Neuronal stem cell (in vitro differentiated cells): ENCODE data around the gene ABCA7.

Experiments used
- DNase-seq: peaks from one replicate; pipeline ENCODE4 v3.0.0-alpha.2; 2013; ENCODE audit warnings: low spot score
- H2AFZ ChIP-seq: one replicate; pipeline ENCODE4 v1.6.1; 2013; ENCODE audit warnings: mild to moderate bottlenecking, low read length, inconsistent platforms
- H2AK5ac ChIP-seq: 2 replicates; pipeline ENCODE4 v1.6.1; 2013; ENCODE audit warnings: low read depth, mild to moderate bottlenecking, inconsistent platforms, low read length, moderate library complexity, mixed read lengths
- H2BK120ac ChIP-seq: 2 replicates; pipeline ENCODE4 v1.6.1; 2013; ENCODE audit warnings: low read depth, mild to moderate bottlenecking, inconsistent platforms, low read length, moderate library complexity, mixed read lengths
- H2BK12ac ChIP-seq: one replicate; pipeline ENCODE4 v1.6.1; 2013; ENCODE audit warnings: low read length, inconsistent platforms
- H2BK15ac ChIP-seq: 2 replicates; pipeline ENCODE4 v1.6.1; 2013; ENCODE audit warnings: mild to moderate bottlenecking, low read length, inconsistent platforms, mixed read lengths
- H2BK5ac ChIP-seq: one replicate; pipeline ENCODE4 v1.6.1; 2013; ENCODE audit warnings: inconsistent platforms, mild to moderate bottlenecking, low read length, moderate library complexity
- H3K14ac ChIP-seq: one replicate; pipeline ENCODE4 v1.6.1; 2013; ENCODE audit warnings: low read length, inconsistent platforms
- H3K18ac ChIP-seq: 2 replicates; pipeline ENCODE4 v1.6.1; 2013; ENCODE audit warnings: low read length, inconsistent platforms
- H3K23ac ChIP-seq: 2 replicates; pipeline ENCODE4 v1.6.1; 2013; ENCODE audit warnings: low read depth, mild to moderate bottlenecking, mixed read lengths, low read length, inconsistent platforms; ENCODE audit not compliant: poor library complexity
- H3K27ac ChIP-seq: replicated peaks from 3 replicates; pipeline ENCODE4 v1.5.1; 2013; ENCODE audit warnings: low read length, inconsistent platforms
- H3K27me3 ChIP-seq, 3 experiments: 2 replicates each; pipeline ENCODE4 v1.6.1; 2013; ENCODE audit warnings: low read length in 3 of 3, mild to moderate bottlenecking in 2 of 3, inconsistent platforms in 1 of 3, low read depth in 1 of 3, mixed read lengths in 1 of 3, moderate library complexity in 1 of 3; ENCODE audit not compliant: control insufficient read depth in 3 of 3, insufficient read depth in 3 of 3
- H3K36me3 ChIP-seq, 2 donors: replicated peaks in 1 of 2; 2 replicates each; pipeline ENCODE4 v1.6.1; 2013; ENCODE audit warnings: low read length in 2 of 2; ENCODE audit not compliant: control insufficient read depth in 2 of 2, insufficient read depth in 2 of 2
- H3K4ac ChIP-seq: 2 replicates; pipeline ENCODE4 v1.6.1; 2013; ENCODE audit warnings: inconsistent platforms, mild to moderate bottlenecking, low read length, moderate library complexity
- H3K4me1 ChIP-seq, 2 donors: 1 replicate in 1 of 2; 2 replicates in 1 of 2; pipeline ENCODE4 v1.6.1; 2013; ENCODE audit warnings: low read length in 2 of 2, low read depth in 1 of 2; ENCODE audit not compliant: control insufficient read depth in 2 of 2, insufficient read depth in 1 of 2
- H3K4me2 ChIP-seq: one replicate; pipeline ENCODE4 v1.6.1; 2013; ENCODE audit warnings: mild to moderate bottlenecking, low read length, inconsistent platforms; ENCODE audit not compliant: insufficient read depth, poor library complexity, severe bottlenecking
- H3K4me3 ChIP-seq, 2 donors: 2 replicates each; pipeline ENCODE4 v1.5.1; 2013; ENCODE audit warnings: low read length in 2 of 2, mild to moderate bottlenecking in 2 of 2, inconsistent platforms in 1 of 2, moderate library complexity in 1 of 2
- H3K79me1 ChIP-seq: one replicate; pipeline ENCODE4 v1.6.1; 2013; ENCODE audit warnings: low read depth, mild to moderate bottlenecking, inconsistent platforms, low read length, moderate library complexity
- H3K9ac ChIP-seq: one replicate; pipeline ENCODE4 v1.6.1; 2013; ENCODE audit warnings: mild to moderate bottlenecking, low read depth, low read length, inconsistent platforms; ENCODE audit not compliant: poor library complexity
- H3K9me3 ChIP-seq, 2 donors: replicated peaks in 1 of 2; 2 replicates each; pipeline versions ENCODE3 to v1.6.1; 2013; ENCODE audit warnings: low read length in 2 of 2, mild to moderate bottlenecking in 2 of 2, inconsistent platforms in 1 of 2, low read depth in 1 of 2, mixed read lengths in 1 of 2, moderate library complexity in 1 of 2; ENCODE audit not compliant: control insufficient read depth in 2 of 2, insufficient read depth in 1 of 2
- H4K8ac ChIP-seq: one replicate; pipeline ENCODE4 v1.6.1; 2013; ENCODE audit warnings: low read depth, mild to moderate bottlenecking, inconsistent platforms, low read length, moderate library complexity
- H4K91ac ChIP-seq: one replicate; pipeline ENCODE4 v1.6.1; 2013; ENCODE audit warnings: low read length, low read depth, mild to moderate bottlenecking, inconsistent platforms; ENCODE audit not compliant: poor library complexity
- WGBS, 2 donors: extraction: QIAGEN DNeasy Blood & Tissue Kit; methylation state at CpG; one replicate each; pipeline ENCODE4 v1.1.7; 2013; ENCODE audit warnings: missing lambda C conversion rate in 2 of 2, mixed read lengths in 1 of 2; ENCODE audit not compliant: insufficient read length in 2 of 2, insufficient replicate concordance in 1 of 2; ENCODE audit errors: extremely low coverage in 2 of 2; 5-methylcytosine and 5-hydroxymethylcytosine counted together

The ABCA7 gene

GRCh38 chr19:993831-994393 lies 46.0 kb upstream of the ABCA7 start:
- no peak overlapping the region for H3K4ac ChIP-seq
- H2AK5ac ChIP-seq = no peak overlapping the region
- peaks cover 14 to 44% of the 10 kb centered on the region in 2 donors for H3K36me3 ChIP-seq
- H2AFZ ChIP-seq = no peak overlapping the region
- H3K27me3 ChIP-seq = peaks cover 0 to 28% (median 3%) of the 10 kb centered on the region in 3 experiments
- peak overlapping the region; percentile 84 for H2BK12ac ChIP-seq
- no peak overlapping the region for H2BK5ac ChIP-seq
- DNase-seq = no peak
- H3K14ac ChIP-seq = peak overlapping the region; percentile 56
- H3K79me1 ChIP-seq = peaks cover 6% of the 10 kb centered on the region
- H3K9me3 ChIP-seq = no peaks in the 10 kb centered on the region
- no peak overlapping the region for H3K27ac ChIP-seq
- WGBS, 2 donors = no CpG with 5 or more reads among the region's 43 CpGs
- H3K4me2 ChIP-seq = no peak overlapping the region
- no peak overlapping the region for H2BK15ac ChIP-seq
- H2BK120ac ChIP-seq = no peak overlapping the region
- peaks cover 3 to 6% of the 10 kb centered on the region in 2 donors for H3K4me1 ChIP-seq
- H3K23ac ChIP-seq = peak overlapping the region; percentile 43
- peak overlapping the region; percentile 60 for H3K9ac ChIP-seq
- no peak overlapping the region for H3K4me3 ChIP-seq
- H4K91ac ChIP-seq = no peak overlapping the region
- peak overlapping the region; percentile 64 for H3K18ac ChIP-seq
- no peak overlapping the region for H4K8ac ChIP-seq

GRCh38 chr19:994516-994915 lies 45.4 kb upstream of the ABCA7 start:
- no peak overlapping the region for H3K4me3 ChIP-seq
- no peak overlapping the region for H3K9ac ChIP-seq
- no peak overlapping the region for H2BK120ac ChIP-seq

GRCh38 chr19:995051-995827 lies 44.7 kb upstream of the ABCA7 start:
- H3K4ac ChIP-seq = no peak overlapping the region
- DNase-seq = no peak
- H2BK120ac ChIP-seq = peak overlapping the region; percentile 18
- peaks cover 0 to 35% (median 10%) of the 10 kb centered on the region in 3 experiments for H3K27me3 ChIP-seq
- peak overlapping the region; percentile 58 for H2BK12ac ChIP-seq
- peak overlapping the region; percentile 75 for H2AK5ac ChIP-seq
- no peak overlapping the region for H3K9ac ChIP-seq
- no CpG with 5 or more reads among the region's 26 CpGs for WGBS, 2 donors
- H3K79me1 ChIP-seq = peaks cover 6% of the 10 kb centered on the region
- no peak overlapping the region for H2BK5ac ChIP-seq
- H3K36me3 ChIP-seq = peaks cover 9 to 31% of the 10 kb centered on the region in 2 donors
- H2BK15ac ChIP-seq = peak overlapping the region; percentile 55
- no peak overlapping the region for H3K4me3 ChIP-seq
- no peak overlapping the region for H3K27ac ChIP-seq
- no peak overlapping the region for H3K4me2 ChIP-seq
- no peak overlapping the region for H3K18ac ChIP-seq
- peaks cover 3 to 6% of the 10 kb centered on the region in 2 donors for H3K4me1 ChIP-seq
- no peak overlapping the region for H2AFZ ChIP-seq
- peak overlapping the region; percentile 96 for H3K23ac ChIP-seq
- H4K8ac ChIP-seq = no peak overlapping the region
- H3K14ac ChIP-seq = no peak overlapping the region
- no peaks in the 10 kb centered on the region for H3K9me3 ChIP-seq
- H4K91ac ChIP-seq = no peak overlapping the region

More at GRCh38 chr19:994516-994915, 45.4 kb upstream of the ABCA7 start:
- Histone ChIP-seq H3K27me3 (peaks cover 0 to 34% (median 9%) of the 10 kb centered on the region in 3 experiments), H3K27ac (no peak overlapping the region), H3K4ac (no peak overlapping the region), H2AK5ac (no peak overlapping the region), H3K23ac (no peak overlapping the region), H3K36me3 (peaks cover 13 to 38% of the 10 kb centered on the region in 2 donors), H2BK15ac (no peak overlapping the region), H3K4me1 (peaks cover 3 to 6% of the 10 kb centered on the region in 2 donors), H4K91ac (no peak overlapping the region), H3K18ac (no peak overlapping the region), H2BK5ac (no peak overlapping the region), H2AFZ (no peak overlapping the region), H3K79me1 (peaks cover 6% of the 10 kb centered on the region), H3K4me2 (no peak overlapping the region), H3K14ac (no peak overlapping the region), H4K8ac (no peak overlapping the region), H3K9me3 (no peaks in the 10 kb centered on the region), H2BK12ac (no peak overlapping the region)
- DNase-seq = no peak
- whole genome bisulfite sequencing, 2 donors = no CpG with 5 or more reads among the region's 18 CpGs
